Left kidney (tissue), 2 donors: ENCODE measurements around the gene PPP1R9B. TPM values are rescaled to one million over a fixed set of nuclear protein-coding genes. Genes with fewer than 3 reads are reported as not detected.
A peak's percentile ranks its signal among the peaks of the same experiment; 100 is the strongest.

ENCODE experiments used
- DNase-seq: peaks from one replicate; pipeline ENCODE4 v3.0.0-alpha.2; 2013
- polyA plus RNA-seq: library from polyadenylated mRNA; unstranded; fragments of 120-200 nt; gene quantifications from one replicate; pipeline ENCODE4 v1.2.1, GENCODE V29; 2013; ENCODE audit not compliant: insufficient read length

PPP1R9B gene
- polyA plus RNA-seq, 1 donor: 45.1 TPM

DNA sequence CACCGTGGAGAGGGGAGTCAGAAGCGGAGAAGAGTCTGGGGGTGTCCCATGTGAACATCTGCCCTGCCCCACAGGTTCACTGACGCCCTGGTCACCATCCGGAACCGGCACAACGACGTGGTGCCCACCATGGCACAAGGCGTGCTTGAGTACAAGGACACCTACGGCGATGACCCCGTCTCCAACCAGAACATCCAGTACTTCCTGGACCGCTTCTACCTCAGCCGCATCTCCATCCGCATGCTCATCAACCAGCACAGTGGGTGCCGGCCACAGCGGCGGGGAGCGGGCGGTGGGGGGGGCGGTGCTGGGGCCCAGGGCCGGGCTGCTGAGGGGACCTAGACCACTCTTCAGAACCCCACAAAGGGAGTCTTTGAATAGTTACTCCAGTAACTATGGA, 44.7 kb downstream of the PPP1R9B start:
- no peak for DNase-seq

- no peak for DNase-seq
Observed at GRCh38 chr17:50103941-50104340, 46.5 kb downstream of the PPP1R9B start.

DNA sequence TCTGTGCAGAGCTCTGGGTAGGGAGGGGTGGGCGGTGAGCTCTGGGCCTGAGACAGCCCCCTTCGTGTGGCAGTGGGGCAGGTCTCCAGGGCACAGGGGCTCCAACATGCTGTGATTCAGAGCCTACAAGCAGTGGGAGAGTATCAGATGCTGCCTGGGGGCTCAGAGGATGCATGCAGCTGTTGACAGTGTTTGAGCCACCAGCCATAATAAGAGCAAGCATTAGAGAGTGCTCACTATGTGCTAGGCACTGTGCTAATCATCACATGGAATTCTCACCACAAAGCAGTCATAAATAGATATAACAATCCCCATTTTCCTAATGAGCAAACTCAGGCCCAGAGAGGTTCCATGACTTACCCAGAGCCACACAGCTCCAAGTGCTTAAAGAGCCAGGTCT, 47.2 kb downstream of the PPP1R9B start:
- DNase-seq: no peak

DNA sequence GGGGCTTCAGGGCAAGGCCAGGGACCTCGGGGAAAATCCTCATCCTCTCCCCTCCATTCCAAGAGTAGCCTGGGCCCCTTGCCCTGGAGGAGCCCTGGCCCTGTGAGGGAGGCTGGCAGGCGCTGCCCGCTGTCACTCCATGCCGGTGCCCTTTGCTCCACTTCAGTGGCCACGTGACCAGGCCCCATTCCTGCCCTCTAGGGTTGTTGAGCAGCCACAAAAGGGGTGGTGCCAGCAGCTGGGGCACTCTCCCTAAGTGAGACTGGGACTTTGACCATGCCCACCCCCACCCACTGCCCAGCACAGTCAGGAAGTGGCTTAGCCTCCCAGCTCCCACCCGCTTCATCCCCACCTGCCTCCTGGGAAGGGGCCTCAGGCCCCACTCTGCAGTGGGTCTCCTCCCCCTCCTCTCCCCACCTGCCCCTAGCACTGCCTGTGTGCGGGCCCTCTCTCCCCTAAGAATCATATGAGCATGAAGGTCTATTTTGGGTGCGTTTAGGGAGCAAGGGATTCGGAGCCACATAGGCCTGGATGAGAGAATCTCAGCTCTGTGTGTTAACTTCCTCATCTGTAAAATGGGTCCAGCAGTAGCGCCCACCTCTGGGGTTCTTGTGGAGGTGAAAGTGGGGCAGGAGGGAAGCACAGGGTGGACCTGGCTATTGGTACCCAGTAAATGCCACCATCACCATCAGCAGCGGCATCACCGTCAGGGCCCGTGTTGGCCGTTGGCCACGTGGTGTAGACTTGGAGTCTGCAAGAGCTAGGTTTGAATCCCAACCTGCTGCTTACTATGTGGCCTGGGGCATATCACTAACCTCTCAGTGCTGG, 48.1 kb downstream of the PPP1R9B start:
- DNase-seq: no peak

DNA sequence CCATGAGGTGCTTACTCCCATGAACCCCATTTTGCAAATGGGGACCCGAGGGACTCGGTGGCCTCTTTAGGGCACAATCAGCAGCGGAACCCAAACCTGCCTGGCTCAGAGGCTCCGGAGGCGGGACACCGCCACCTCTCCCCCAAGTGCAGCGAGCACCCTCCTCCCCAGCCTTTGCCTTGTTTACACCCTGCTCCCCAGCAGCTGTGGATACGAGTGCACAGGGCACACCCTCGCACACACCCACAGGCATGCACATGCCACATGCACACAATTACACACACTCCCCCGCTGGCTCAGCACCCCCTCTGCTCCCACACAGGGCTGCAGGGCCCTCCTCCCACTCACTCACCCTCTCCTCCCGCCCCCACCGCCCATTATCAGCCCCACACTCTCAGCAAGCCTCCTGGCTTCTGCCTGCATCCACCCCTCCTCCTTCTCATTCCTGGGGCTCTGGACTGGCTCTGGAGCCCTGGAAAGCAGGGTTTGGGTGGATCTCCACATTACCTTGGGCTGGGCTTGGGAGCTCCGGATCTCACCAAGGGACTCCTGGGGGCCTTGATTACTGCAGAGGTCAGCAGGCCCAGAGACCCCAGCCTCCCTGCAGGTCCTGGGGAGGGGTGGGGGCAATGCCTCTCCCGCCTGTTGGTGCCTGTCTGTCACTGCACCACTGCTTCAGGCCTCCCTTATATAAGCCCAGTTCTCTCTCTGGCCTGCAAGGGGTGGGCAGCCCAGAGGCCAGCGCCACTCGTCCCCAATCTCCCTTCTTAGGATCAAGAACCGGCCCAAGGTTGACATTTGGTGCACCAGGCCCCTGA, 48.9 kb downstream of the PPP1R9B start:
- no peak for DNase-seq

GRCh38 chr17:50100921-50101345, 49.5 kb downstream of the PPP1R9B start:
- DNase-seq: no peak

DNA sequence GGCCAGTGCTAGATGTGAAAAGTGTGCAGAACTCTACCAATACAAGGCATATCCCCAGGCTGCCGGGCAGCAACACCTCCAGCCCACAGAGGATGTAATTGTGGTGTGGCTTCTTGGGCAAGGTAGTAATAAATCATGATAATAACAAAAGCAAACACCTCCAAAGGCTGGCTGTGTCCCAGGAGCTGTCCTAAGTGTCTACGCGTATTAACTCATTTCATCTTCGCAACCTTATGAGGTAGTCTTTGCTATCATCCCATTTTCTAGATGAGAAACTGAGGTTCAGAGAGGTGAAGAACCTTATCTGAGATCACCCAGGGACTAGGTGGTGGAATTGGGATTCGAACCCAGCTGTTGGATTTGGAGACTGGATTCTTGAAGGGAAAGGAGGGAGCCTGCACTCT, 50.0 kb downstream of the PPP1R9B start:
- DNase-seq: no peak

GRCh38 chr17:50099003-50099402, 51.5 kb downstream of the PPP1R9B start:
- DNase-seq: no peak

- no peak for DNase-seq
Observed at GRCh38 chr17:50098583-50098982, 51.9 kb downstream of the PPP1R9B start.

DNA sequence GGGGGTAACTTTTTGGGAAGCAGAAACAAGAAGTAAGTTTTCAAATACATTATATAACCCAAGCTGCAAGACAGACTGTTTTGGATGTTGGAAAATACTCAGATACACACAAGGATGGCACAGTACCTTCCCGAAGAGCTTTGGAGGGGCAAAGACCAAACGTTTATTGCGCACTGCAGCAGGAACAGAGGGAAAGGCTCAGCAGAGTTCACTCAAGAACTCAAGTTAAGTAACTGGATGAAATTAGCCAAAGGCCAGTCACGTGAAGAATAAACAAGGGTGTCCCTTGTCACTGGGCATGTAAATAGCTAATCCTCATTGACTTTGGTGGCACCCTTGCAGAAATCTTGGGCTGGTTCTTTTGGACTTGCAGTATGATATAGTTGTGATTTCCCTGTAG, 52.6 kb downstream of the PPP1R9B start:
- no peak for DNase-seq

DNA sequence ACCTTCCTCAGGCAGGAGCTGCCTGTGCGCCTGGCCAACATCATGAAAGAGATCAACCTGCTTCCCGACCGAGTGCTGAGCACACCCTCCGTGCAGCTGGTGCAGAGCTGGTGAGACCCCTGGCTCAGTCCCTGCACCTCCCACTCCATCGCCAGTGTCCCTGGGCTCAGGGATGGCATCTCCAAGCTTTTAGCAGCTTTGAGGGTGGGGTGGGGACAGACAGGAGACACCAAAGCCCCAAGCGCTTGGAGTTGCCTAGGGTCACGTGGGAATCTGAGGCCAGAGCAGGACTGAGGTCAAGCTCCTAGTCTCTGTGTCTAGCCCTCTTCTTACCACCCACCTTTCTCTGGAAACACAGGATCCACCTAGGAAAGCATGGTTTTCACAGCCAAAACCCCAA, 53.0 kb downstream of the PPP1R9B start:
- no peak for DNase-seq

DNA sequence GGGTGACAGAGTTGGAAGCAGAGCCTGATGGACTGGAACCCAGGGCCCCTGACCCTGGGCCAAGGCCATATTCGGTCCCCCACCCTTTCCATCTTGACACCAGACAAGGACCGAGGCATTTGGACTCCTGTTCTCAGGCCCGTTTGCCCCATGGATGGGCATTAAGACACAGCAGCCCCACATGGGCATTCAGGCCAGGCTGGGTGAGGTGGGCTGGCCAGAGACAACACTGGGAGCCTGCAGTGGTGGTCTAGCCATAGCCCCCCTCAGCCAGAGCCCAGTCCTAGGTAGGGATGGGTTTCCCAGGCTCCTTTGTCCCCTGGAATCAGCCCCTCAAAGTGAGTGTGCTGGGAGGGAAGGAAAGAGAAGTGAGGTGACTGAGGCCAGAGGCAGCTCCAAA, 53.7 kb downstream of the PPP1R9B start:
- no peak for DNase-seq

DNA sequence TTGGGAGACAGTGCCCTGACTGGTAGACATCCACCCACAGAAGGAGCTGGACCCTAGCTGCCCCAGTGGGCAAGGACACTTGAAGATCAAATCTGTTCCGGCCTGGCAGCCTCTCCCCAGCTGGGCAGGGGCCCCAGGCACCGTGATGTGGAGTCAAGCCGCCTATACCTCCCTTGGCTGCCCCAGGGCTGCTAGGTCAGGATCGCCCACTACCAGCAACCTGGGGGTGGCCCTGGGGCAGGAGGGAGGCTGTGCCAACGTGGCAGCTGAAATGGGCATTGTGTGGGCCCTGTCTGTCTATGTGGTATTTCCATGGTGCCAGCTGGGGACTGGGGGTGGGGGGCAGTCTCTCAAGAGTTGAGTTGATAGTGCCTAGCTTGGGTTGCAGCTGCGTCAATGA, 54.4 kb downstream of the PPP1R9B start:
- no peak for DNase-seq

DNA sequence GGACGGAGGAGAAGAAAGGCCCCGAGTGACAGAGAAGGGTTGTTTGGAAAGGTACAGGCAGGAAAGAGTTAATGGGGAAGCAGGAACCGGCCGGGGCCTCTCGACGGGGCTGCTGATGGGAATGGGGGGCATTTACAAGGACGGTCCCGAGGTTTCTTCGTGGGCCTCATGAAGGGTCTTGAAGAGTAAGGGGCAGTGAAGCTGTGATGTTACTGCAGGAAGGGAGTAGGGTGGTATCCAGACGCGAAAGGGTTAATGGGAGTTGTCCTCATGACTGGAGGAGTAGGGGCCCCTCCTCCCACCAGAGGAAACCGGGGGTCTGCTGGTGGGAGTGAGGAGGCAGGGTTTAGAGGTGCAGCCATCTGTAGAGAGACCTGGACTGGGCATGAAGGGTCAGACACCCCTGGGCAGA, 54.8 kb downstream of the PPP1R9B start:
- DNase-seq: no peak

DNA sequence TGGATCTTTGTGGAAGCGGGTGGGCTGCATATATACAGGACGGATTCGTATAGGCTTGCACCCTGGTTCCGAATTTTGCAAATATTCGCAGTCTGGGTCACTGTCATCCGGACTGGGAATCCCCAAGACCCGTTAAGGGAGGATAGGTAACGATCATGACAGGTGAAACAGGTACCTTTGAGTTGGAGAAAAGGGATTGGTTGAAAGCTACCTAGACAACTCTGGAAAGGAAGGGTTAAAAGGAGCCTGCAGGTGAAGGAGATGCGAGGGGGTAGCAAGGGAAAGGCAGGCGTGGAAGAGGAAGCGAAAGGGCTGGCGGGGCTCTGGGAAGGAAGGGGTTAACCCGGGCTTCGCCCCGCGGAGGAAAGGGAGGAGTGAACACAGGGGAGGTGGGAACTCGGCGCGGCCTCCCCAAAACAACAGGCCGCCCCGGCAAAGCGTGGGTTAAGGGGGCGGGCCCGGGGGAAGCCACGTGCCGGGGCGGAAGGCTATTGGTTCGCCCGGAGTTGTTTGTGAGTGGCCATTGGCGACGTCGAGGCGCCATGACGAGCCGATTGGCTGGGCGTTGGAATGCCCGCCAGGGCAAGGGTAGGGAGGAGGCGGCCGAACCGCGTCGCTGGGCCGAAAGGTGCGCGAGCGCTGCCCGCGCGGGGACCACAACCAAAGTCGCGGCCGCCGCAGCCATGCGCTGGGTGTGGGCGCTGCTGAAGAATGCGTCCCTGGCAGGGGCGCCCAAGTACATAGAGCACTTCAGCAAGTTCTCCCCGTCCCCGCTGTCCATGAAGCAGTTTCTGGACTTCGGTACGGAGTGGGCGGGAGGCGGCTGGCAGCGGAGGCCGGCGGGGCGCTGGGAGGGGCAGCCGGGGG, 55.5 kb downstream of the PPP1R9B start, which contains the start of gene PDK2:
PDK2 (plus strand) TSS at position 599 of the 867 bp plus-strand sequence; CDS start at position 684, 85 bp downstream.
- peak; percentile 96 for DNase-seq

- peak; percentile 93 for DNase-seq
Observed at GRCh38 chr17:50094243-50094752, 56.2 kb downstream of the PPP1R9B start.

GRCh38 chr17:50093807-50094206, 56.7 kb downstream of the PPP1R9B start:
- DNase-seq: no peak

DNA sequence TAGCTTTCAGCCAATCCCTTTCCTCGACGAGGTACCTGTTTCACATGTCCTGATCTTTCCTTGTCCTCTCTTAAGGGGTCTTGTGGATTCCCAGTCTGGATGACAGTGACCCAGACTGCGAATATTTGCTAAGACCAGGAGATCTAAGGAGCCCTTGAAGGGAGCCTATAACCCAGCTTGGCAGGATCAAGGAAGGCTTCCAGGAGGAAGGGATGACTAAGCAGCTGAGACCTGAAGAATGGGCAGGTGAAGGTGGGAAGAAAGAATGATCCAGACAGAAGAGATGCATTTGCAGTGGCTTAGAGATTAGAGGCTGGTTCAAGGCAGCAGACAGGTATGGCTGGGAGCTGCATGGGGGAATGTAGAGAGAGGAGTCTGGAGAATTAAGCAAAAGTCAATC, 57.2 kb downstream of the PPP1R9B start:
- DNase-seq: no peak

DNA sequence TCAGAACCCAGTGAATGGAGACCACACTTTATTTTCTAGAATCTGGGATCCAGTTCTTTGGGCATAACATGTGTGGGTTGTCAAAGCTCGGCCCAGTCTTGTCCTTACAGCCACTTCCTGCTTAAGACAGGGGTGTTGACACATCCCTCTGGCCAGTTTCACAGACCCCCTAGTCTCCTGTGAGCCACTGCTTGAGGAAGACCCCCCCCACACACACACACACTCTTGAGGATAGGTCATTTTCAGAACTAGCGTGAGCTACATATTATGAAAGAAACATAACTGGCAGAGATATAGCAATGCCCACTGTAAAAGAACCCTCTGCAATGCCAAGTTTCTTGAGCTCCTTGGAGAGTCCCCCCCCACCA, 58.6 kb downstream of the PPP1R9B start:
- DNase-seq: no peak

DNA sequence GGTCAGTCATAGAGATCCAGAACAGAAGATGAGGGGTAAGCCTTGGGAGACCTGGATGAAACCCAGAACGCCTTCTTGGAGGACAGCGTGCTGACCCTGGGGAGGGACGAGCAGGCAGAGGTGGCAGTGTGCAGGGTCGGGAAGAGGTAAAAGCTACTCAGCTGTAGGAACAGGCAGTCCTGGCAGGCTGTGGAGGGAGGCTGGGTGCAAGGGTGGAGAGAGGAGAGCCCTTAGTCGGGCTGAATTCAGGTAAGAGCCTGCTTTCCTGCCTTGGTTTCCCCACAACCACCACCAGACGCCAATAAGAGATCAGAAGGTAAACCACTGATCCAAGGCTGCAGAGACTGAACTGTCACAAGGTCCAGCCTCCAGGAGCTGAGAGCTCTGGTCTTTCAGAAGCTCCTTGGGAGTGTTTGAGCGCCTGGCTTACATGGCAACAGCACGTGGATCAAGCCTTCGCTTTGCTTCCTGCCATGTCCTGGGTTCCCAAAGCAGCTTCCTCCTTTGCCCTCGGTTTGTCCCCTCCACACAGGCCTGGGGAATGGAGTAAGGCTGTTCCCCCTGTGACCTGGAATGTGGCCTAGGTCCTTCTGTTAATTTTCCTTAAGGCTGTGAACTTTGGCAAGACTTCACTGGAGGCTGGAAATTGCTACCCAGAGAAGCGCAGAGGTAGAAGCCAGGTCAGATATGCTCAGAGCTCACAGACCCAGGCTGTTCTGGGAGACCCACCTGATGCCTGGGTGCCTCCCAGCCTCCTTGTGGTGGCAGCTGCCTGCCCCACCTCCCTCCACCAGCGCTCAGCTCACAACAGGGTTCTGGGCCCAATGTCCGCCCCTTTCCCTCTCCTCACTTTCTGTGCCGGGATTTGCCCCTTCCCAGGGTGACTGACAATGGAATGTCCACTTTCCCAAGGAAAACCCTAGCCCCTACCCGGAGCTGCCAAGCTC, 59.2 kb downstream of the PPP1R9B start:
- no peak for DNase-seq

- no peak for DNase-seq
Observed at GRCh38 chr17:50090071-50090470, 60.4 kb downstream of the PPP1R9B start.
